ENCODE results near the gene CCND2. TPM values are rescaled to one million over a fixed set of nuclear protein-coding genes. Genes with fewer than 3 reads are reported as not detected.

CCND2 gene
- total and polyA plus RNA-seq, 9 of the 15 experiments (the other 6 are each of a cell fraction or from before 2014, with no cell fraction given) = 13.6 to 99.3 (median 39.6) TPM

- intact Hi-C loops (cut with micrococcal nuclease) = no loop called here
- POLR2A ChIA-PET = interaction anchor here (1.1 to 1.5 kb wide), 2 partner anchors 9 to 12 kb away, joined by 3 read pairs; no protein-coding TSS in a partner anchor
- ATAC-seq = no peak
These were observed 15.0 kb downstream of the CCND2 start for GRCh38 chr12:4288296-4289131.

More at GRCh38 chr12:4288296-4289131, 15.0 kb downstream of the CCND2 start:
- no peak for TF ChIP-seq GTF3C2 (IDR thresholded peaks at IDR 0.05; ENCODE audit: borderline replicate concordance, extremely low read depth, insufficient read length)
- Histone ChIP-seq H3K4me1 (replicated peaks in 1 of 2; ENCODE audit: control insufficient read depth in 2 of 2, insufficient read depth in 2 of 2, low read length in 2 of 2) (no peaks in the 10 kb centered on the region), H3K36me3 (ENCODE audit: control insufficient read depth, insufficient read depth, low read length) (peaks cover 97% of the 10 kb centered on the region), H3K9ac (ENCODE audit: insufficient read depth in 1 of 2, low read depth in 2 of 2, low read length in 2 of 2) (no peak overlapping the region), H2AFZ (ENCODE audit: low read depth, low read length) (no peak overlapping the region), H4K20me1 (replicated peaks; ENCODE audit: control insufficient read depth, insufficient read depth, low read length) (peaks cover 12% of the 10 kb centered on the region; the same call in 1 of the 2 replicates), H3K27ac (ENCODE audit: extremely low read depth, low read depth, low read length) (no peak overlapping the region), H3K27me3 (ENCODE audit: control insufficient read depth in 2 of 2, insufficient read depth in 2 of 2, low read length in 2 of 2) (no peaks in the 10 kb centered on the region), H3K9me1 (ENCODE audit: control insufficient read depth, insufficient read depth, low read length) (no peaks in the 10 kb centered on the region), H3K79me2 (ENCODE audit: control insufficient read depth, insufficient read depth, low read length) (peaks cover 65% of the 10 kb centered on the region), H3K4me3 (no peak overlapping the region), H3K4me2 (ENCODE audit: insufficient read depth, low read length) (no peak overlapping the region), H3K9me3 (replicated peaks; ENCODE audit: control insufficient read depth, insufficient read depth, low read depth, low read length) (no peaks in the 10 kb centered on the region)
- WGBS (ENCODE audit: insufficient coverage, low coverage, missing lambda C conversion rate) = 95% methylated on average over 9 of the region's 20 CpGs
- CTCF ChIA-PET (ENCODE audit: low intra/inter-chr PET ratio) = no interaction called here
- DNase-seq (ENCODE audit: extremely low read depth in 1 of 4, low spot score in 3 of 4) (no peak), FAIRE-seq (no peak)
- in situ Hi-C loops (cut with MboI) = loop anchor here (25.0 kb wide), 1 partner anchor 401 kb away; no protein-coding TSS in a partner anchor
- BruUV-seq (replicated peaks) = no TSS peak

Measured in K562 (cell line).